ENCODE data around the gene OR2Z1.
"Not testable (repeated sequence)": the region's sequence is repeated elsewhere in the genome, so short reads cannot be mapped to it uniquely, and the experiment has no call there.

Gene OR2Z1

GRCh38 chr19:8731428-8732169 lies 10.2 kb downstream of the OR2Z1 start:
- H3K4me3 ChIP-seq (replicated peaks in 1 of 2; ENCODE audit: low read depth in 2 of 2, low read length in 2 of 2) = no peak overlapping the region
- TF ChIP-seq CTCF (IDR thresholded peaks at IDR 0.05; ENCODE audit: low read depth, low read length) = no peak
- DNase-seq (ENCODE audit: low read depth in 2 of 2) = no peak

- DNase-seq (ENCODE audit: low read depth in 2 of 2) = no peak
- H3K4me3 ChIP-seq (replicated peaks in 1 of 2; ENCODE audit: low read depth in 2 of 2, low read length in 2 of 2) = no peak overlapping the region
- TF ChIP-seq CTCF (IDR thresholded peaks at IDR 0.05; ENCODE audit: low read depth, low read length) = no peak
Measured at GRCh38 chr19:8738377-8738776, 16.9 kb downstream of the OR2Z1 start.

- not testable (repeated sequence) for DNase-seq (ENCODE audit: low read depth in 2 of 2); H3K4me3 ChIP-seq (replicated peaks in 1 of 2; ENCODE audit: low read depth in 2 of 2, low read length in 2 of 2)
Measured at GRCh38 chr19:8739291-8740065, 18.0 kb downstream of the OR2Z1 start.

- not testable (repeated sequence) for H3K4me3 ChIP-seq (replicated peaks in 1 of 2; ENCODE audit: low read depth in 2 of 2, low read length in 2 of 2)
Measured at GRCh38 chr19:8767257-8767656, 45.8 kb downstream of the OR2Z1 start.

GRCh38 chr19:8769265-8769664 lies 47.8 kb downstream of the OR2Z1 start:
- DNase-seq (ENCODE audit: low read depth in 2 of 2); H3K4me3 ChIP-seq (replicated peaks in 1 of 2; ENCODE audit: low read depth in 2 of 2, low read length in 2 of 2): not testable (repeated sequence)

More at GRCh38 chr19:8767257-8767656, 45.8 kb downstream of the OR2Z1 start:
- not testable (repeated sequence) for DNase-seq (ENCODE audit: low read depth in 2 of 2)

GRCh38 chr19:8773587-8773986 lies 52.2 kb downstream of the OR2Z1 start:
- H3K4me3 ChIP-seq (replicated peaks in 1 of 2; ENCODE audit: low read depth in 2 of 2, low read length in 2 of 2); DNase-seq (ENCODE audit: low read depth in 2 of 2): not testable (repeated sequence)
